GM18867 (cell line): ENCODE data around the gene CCR6.

Source experiments
- ATAC-seq: cut with Tn5 transposase; IDR thresholded peaks from one replicate; pipeline ENCODE4 v1.9.1; 2021; ENCODE audit warnings: mild to moderate bottlenecking, moderate library complexity; ENCODE audit not compliant: unreplicated experiment

Gene CCR6

DNA sequence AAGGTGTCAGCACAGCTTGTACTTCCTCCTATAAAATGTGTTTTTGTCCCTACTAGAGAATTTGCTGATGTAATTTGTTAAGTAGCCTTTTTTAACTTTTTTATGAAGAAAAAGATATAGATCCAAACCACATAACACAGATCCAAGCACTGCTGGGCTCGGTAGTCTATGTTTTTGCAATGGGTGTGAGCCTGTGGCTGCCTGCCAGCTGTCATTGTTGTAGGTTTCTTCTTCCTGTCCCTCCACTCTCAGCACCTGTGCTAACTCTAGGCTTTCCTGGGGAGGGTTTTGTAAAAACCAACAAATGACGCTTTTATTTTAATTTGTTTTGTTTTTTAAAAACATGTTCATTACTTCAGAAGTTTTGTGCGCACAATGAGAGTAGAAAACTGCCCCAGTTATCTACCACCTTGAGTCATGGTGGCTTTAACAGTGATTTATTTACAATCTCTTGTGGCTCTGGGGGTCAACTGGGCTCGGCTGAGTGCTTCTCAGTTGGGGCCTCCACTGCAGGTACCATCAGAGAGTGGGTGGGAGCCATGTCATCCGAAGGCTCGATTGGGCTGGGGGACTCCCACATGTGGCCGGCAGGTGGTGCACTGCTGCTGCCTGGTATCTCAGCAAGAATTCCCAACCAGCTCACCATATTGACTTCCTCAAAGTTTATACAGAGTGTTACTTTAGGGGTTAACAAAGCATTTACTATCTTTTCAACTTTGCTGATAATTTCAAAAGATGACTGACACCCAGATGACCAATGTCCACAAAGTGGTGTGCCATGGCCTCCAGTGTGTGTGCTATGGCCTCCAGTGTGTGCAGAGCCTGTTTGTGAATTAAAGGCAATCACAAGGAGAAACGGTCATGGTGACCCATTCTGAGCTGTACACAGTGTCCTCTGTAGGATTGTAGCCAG lies 3.0 kb upstream of the CCR6 start:
- peak; percentile 41 for ATAC-seq

DNA sequence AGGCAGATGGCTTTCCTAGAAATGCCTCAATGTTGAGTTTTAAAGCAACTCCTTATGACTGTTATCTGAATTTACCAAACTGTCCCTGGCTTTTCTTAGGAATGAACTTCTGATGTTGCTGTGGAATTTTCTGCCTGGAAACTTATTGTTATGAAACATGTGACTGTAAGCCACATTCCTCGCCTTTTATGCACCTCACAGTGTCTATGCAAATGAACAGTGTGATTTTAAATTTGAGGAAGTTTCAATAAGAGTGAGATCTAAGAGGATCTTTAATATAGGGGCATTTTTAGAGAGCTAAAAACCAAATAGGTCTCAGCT lies 2.4 kb upstream of the CCR6 start:
- ATAC-seq = no peak

DNA sequence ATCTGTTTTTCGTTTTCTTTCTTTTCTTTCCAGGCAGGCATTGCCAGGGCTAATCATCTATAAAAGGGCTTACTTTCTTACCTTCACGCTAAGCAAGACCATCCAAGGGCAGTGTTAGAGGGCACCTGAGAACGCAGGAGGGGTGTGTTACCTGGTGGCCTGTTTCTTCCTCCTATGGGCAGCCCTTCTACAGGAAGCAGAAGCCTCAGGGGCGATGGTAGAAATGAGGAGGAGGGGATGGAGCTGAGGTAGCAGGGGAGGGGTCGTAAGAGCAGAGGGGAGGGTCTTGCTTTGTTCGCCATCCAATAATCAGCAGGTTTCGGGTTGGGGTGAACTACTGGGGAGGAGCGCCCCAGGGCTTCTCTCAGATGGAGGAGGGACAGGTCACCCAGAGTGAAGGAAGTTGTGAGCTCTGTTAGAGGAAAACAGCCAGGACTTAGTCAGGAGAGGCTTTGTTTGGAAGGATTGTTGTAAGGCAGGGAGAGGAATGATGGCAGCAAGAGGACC lies 1.5 kb upstream of the CCR6 start:
- no peak for ATAC-seq

DNA sequence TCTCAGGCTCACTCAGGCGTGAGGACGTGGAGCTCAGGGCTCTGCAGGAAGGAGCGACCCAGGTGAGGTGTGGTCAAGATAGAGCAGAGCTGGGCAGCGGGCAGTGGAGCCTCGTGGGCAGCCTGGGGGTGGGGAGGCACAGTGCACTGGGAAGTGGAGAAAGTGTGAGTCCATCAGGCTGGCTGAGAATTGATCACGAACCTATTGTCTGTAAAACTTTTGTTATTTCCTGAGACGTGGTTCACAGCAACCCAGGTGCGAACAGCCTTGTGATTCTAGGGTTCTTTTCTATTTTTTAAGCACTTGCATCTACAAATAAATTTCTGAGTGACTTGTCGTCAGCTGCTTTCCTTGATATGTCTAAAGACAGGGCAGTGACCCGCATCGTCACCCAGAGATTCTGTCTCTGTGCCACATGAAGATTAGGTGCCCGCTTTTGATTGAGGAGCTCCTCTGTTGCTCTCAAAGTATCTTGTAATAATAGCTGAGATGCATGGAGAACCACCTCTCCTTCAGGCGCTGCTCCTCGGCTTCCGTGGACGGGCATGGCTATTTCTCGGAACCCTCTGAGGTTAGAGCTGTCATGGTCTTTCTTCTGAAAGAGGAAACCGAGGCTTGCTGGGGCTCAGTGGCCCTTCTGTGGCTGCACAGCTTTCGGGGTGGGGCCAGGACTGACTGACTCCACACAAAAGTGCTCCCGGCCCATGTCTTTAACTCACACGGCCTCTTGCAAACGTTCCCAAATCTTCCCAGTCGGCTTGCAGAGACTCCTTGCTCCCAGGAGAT lies 662 bp upstream of the CCR6 start:
- ATAC-seq = peak; percentile 40

DNA sequence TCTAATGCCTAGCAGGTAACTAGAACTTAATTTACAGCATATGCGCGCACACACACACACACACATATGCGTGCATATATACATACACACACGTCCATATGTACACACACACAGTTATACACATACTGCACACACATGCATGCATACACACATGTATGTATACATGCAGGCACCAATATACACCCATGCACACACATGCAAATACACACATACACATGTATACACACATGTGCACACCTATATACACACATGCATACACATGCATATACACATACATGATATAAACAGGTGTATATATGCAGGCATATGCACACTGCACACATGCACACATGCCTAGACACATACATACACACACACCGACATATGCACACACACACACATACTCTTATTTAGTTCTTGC lies 1.9 kb downstream of the CCR6 start:
- no peak for ATAC-seq

DNA sequence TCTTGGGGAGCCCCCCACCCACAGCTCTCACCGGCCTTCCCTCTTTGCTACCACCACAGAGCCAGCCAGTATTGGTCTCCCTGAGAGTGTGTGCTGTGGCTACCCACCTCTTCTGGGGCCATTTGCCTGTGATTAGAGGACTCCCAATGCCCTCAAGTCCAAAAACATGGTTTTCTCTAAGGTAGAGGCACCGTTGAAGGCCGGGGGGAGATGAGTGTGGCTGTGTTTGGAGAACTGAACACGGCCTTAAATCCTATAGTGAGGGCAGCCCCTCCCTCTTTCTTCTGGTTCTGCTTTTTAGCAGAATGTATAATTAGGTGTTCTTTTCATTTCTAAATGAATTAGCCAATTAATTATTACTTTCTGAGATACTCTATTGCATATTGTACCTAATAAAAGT lies 2.5 kb downstream of the CCR6 start:
- ATAC-seq = no peak

DNA sequence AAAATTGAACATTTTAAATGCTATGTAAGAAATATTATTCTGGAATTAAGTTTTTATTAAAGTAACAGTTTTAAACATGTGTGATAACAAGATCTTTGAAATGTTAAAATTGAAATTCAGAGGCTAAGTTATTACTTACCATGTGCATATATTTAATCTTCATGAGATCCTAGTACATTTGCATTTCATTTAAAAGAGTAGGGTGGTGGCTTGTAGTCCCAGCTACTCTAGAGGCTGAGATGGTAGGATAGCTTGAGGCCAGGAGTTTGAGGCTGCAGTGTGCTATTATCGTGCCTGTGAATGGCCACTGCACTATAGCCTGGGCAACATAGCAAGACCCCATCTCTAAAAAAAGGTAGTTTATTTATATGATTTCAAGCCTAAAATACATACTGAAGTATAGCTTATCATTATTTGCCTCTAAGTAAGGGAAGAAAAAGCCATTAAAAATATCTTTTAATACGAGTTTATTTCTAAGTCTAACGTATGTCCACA lies 3.0 kb downstream of the CCR6 start:
- no peak for ATAC-seq

DNA sequence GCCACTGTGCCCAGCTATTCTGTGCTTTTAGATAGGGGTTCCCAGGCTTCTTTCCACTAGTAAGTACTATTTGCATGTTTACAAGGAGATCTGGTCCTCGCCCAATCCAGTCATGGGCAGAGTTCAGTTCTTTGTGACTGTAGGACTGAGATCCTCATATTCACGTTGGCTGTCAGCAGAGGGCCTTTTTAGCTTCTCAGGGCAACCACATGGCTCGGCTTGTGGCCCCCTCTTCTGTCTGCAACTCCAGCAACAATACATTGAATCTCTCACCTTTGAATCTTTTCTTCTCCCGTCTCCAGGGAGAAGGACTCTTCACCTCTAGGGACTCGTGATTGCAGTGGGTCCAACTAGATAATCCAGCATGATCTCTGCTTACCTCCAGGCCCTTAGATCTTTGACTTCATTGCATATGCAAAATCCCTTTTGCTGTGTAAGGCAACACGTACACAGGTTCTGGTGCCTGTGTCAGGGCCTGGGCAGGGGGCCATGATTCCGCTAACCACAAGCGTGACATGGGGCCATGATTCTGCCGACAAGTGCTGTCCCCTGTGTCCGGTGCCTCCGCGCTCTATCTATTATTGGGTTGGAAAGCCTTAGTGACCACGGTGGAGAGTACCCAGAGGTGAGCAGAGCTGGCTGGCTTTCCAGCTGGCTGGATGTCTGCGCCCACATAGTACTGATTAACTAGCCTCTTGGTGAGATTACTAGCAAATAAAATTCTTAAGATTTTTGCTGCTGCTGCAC lies 5.1 kb downstream of the CCR6 start:
- no peak for ATAC-seq

DNA sequence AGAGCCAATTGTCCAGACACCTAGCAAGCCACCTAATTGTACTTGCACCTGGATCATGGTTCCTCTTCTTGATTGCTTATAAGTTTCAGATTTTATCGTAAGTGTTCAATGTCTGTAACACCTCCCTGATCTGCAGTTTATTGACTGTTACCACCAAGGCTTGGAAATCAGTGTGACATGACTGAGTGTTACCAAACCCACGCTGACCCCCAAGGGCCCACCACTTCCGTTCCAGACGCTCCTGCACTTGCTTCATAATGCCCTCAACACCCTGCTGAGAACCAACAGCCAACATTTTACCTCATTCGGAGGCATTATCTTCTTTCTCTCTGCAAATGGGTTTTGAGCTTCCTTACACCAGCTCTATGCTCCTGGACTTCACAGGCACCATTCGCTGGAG lies 6.3 kb downstream of the CCR6 start:
- peak; percentile 32 for ATAC-seq

DNA sequence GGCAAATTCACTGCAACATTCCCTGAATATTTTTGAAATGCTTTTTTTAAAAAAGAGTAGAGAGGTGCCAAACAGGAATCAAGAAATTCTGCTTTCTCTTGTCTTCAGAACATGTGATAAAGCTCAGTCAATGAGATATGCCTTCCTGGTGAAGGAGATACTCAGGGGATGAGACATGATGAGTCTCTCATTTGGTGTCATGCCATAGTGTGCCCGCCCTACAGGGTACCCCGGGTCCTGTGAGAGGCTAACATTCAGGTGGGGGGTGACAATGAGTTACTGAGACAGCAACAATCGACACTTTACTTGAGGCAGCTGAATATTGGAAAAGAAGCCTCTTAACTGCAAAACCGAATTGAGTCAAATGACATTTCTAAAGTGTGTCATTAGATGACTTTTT lies 6.7 kb downstream of the CCR6 start:
- no peak for ATAC-seq

DNA sequence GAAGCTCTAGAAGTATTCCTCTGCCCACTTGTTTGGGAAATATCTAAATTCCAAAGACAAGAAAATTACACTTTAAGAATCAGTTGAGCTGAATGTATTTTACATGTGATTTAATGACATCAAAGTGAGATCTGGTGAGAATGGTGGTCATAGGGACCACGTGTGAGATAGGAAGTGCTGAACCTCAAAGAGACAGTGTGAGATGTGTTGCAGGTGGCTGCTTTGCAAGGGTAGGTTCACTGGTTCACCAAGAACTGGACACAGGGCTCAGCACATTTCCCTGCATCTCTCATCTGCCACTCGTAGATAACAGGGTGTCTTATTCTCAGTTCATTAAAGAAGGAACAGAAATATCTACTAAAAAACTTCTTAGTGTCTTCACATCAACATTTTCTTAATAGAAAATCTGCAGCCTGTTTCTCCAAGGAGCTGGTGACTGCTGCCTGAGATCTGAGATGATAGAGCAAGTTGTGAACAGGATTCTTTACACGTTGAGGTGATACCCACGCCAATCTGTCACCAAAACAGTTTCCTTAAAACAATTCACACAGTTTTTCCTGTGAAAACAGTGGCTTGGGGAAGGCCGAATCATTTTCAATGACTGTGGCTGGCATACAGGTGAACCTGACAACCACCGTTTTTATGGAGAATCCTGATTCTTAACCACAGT lies 7.2 kb downstream of the CCR6 start:
- peak; percentile 86 for ATAC-seq

DNA sequence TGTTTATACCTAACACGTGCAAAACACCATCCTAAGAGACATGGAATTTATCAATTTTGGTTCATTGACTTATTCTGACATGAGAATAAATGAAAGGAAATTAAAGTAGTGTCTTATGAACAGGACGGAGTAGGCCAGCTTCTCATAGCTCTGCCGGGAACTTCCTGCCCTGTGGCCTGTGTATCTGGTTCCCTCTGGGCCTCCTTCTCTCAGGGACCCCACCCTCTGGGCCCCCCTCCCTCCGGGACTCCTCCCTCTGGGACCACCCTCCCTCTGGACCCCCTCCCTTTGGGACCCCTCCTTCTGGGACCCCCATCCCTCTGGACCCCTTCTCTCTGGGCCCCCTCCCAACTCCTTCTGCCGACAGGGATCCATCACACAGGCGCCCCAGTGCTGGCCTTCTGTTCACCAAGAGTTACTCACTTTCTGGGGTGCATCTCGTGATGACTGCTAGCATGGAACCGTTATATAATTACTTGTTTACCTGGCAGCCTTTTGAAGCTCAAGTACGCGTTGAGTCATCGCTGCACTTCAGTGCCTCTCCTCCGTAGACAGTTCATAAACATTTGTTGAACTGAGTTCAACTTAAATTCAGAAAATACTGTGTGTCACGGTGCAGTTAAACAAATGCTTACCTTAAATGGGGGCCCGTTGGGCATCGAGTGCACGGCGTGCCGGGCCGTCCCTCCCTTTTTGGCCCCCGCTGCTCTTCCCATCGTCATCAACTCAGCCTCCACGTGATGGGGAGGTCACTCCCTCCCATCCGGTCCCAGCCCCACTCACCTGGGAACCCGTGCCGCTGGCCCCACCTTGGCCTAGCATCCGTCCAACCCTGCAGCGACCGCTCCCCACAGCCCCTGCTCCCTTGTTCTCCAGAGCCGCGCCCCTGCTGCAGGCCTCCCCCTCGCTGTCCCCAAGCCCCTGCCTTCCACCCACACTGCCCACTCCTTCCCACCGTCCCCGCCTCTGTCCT lies 8.1 kb downstream of the CCR6 start:
- ATAC-seq = no peak

DNA sequence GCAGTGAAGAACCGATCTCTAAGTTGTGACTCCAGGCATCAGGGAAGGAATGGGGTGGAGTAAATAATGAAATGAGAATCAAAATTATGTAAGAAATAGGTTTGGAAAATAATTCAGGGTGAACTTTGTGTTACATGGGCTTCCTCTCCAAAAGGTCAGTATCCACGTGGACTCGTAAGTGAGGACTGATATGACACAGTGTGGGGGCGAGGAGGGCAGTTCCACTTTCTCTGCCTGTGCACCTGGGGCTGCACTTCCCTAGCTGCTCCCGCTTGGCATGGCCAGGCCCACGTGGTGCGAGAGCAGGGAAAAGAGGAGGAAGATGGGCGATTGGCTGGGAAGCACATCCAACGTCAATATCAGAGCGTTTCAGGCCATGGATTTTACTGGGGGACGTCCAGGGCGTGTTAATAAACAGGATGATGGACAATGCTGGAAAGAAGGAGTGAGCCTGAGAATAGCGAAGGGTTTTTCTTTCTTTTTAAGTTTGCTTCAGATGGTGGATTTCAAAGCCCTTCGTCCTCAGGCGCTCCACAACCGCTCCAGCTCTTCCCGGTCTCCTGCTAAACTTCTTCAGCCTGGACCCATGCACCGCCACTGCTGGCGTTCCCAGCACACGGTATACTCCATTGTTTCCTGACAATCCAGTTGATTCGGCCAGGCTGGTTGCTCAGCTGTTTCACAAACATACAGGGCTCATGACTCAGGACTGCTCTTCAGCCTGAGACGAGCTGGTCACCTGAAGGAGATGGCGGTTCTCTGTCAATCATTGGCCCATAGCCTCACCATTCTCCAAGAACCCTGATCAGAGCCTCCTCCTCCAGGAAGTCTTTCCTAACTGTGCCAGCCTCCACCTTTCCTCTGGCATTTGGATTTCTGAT lies 11.8 kb downstream of the CCR6 start:
- ATAC-seq = no peak

DNA sequence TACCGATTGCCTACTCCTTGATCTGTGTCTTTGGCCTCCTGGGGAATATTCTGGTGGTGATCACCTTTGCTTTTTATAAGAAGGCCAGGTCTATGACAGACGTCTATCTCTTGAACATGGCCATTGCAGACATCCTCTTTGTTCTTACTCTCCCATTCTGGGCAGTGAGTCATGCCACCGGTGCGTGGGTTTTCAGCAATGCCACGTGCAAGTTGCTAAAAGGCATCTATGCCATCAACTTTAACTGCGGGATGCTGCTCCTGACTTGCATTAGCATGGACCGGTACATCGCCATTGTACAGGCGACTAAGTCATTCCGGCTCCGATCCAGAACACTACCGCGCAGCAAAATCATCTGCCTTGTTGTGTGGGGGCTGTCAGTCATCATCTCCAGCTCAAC lies 13.5 kb downstream of the CCR6 start:
- no peak for ATAC-seq

DNA sequence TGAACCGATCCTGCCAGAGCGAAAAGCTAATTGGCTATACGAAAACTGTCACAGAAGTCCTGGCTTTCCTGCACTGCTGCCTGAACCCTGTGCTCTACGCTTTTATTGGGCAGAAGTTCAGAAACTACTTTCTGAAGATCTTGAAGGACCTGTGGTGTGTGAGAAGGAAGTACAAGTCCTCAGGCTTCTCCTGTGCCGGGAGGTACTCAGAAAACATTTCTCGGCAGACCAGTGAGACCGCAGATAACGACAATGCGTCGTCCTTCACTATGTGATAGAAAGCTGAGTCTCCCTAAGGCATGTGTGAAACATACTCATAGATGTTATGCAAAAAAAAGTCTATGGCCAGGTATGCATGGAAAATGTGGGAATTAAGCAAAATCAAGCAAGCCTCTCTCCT lies 14.2 kb downstream of the CCR6 start:
- ATAC-seq = no peak

DNA sequence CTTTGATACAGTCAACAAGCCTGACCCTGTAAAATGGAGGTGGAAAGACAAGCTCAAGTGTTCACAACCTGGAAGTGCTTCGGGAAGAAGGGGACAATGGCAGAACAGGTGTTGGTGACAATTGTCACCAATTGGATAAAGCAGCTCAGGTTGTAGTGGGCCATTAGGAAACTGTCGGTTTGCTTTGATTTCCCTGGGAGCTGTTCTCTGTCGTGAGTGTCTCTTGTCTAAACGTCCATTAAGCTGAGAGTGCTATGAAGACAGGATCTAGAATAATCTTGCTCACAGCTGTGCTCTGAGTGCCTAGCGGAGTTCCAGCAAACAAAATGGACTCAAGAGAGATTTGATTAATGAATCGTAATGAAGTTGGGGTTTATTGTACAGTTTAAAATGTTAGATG lies 15.0 kb downstream of the CCR6 start:
- no peak for ATAC-seq

DNA sequence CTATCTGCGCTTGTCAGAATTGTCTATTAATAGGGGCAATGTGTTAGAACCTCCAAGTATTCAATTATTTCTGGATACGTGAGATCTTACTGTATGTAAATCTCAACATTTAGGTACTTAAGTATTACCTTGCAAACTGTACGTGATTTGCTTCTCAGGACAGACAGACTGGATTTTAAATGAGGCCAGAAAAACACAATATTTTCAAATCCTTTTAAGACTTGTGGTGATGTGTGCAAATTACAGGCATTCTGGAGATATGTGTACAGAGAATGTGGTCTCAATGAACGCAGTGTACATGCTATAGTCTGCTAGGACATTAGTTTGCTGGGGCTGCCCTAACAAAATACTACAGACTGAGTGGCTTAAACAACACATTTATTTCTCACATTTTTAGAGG lies 16.9 kb downstream of the CCR6 start:
- no peak for ATAC-seq

DNA sequence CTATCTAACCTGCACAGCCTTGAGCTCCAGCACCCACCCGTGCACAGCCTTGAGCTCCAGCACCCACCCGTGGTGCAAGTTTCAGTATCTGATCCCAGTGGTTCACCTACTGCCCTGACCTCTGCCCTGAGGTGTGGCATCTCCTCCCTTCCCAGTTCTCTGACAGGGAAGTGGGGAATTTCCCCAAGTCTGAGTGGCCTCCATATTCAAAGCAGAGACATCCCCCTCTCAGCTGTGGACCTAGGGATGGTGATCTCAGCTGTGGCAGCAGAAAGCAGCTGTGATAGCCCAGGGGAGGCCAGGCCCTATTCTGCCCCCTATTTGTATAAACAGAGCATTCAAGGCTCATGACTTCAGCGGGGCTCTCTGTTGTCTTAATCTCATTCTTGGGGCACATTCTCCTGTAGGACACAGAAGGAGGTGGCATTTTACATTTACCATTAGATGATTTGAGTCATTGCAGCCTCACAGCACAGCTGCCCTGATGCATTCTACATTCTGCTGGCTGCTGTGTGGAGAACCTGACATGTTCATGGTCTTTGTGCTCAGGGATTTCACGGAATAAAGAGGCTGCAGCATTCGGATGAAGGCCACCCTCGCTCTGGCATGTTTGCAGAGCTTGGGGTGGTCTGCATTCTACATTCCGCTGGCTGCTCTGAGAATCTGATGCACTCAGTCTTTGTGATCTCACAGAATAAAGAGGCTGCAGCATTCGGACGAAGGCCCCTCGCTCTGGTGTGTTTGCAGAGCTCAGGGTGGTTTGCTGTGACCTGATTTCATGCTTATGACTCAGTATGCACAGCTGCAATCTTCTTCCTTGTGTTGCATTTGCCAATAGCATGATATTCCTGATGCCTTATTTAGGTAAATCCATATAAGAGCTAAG lies 17.9 kb downstream of the CCR6 start:
- ATAC-seq = no peak
